Astrocyte (in vitro differentiated cells and primary cell): Measurements from ENCODE around the gene UBN2.

Experiments
- EZH2 ChIP-seq: IDR thresholded peaks from 2 replicates; pipeline ENCODE4 v1.6.1; 2012; ENCODE audit warnings: mild to moderate bottlenecking, low read length, inconsistent platforms; ENCODE audit not compliant: insufficient read depth
- TF ChIP-seq, protein P1 (sequence below): IDR thresholded peaks from 2 replicates; pipeline ENCODE4 v1.5.1; 2011; ENCODE audit warnings: low read depth, mild to moderate bottlenecking, inconsistent platforms, low read length, moderate library complexity; ENCODE audit not compliant: insufficient read depth

GRCh38 chr7:139340808-139341057 is 109.7 kb downstream of the UBN2 start:
- no peak for TF ChIP-seq EZH2
- TF ChIP-seq, protein P1, sequence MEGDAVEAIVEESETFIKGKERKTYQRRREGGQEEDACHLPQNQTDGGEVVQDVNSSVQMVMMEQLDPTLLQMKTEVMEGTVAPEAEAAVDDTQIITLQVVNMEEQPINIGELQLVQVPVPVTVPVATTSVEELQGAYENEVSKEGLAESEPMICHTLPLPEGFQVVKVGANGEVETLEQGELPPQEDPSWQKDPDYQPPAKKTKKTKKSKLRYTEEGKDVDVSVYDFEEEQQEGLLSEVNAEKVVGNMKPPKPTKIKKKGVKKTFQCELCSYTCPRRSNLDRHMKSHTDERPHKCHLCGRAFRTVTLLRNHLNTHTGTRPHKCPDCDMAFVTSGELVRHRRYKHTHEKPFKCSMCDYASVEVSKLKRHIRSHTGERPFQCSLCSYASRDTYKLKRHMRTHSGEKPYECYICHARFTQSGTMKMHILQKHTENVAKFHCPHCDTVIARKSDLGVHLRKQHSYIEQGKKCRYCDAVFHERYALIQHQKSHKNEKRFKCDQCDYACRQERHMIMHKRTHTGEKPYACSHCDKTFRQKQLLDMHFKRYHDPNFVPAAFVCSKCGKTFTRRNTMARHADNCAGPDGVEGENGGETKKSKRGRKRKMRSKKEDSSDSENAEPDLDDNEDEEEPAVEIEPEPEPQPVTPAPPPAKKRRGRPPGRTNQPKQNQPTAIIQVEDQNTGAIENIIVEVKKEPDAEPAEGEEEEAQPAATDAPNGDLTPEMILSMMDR, result no peak
